KMS-11 (cell line): ENCODE results near the gene LUZP2.

Source experiments
- H2AFZ ChIP-seq: fragments of 200-600 bp; sonication (generic); 2 replicates; pipeline ENCODE4 v1.6.1; 2016; ENCODE audit warnings: antibody characterized with exemption, mixed run types, low read depth
- H3K27ac ChIP-seq: fragments of 200-600 bp; sonication (generic); 2 replicates; pipeline ENCODE4 v1.6.1; 2016; ENCODE audit warnings: mild to moderate bottlenecking, mixed run types
- H3K27me3 ChIP-seq: fragments of 200-600 bp; sonication (generic); 2 replicates; pipeline ENCODE4 v1.6.1; 2017; ENCODE audit warnings: mild to moderate bottlenecking, low read depth, mixed run types, moderate library complexity; ENCODE audit not compliant: insufficient read depth
- H3K36me3 ChIP-seq: fragments of 200-600 bp; sonication (generic); 2 replicates; pipeline ENCODE4 v1.6.1; 2017; ENCODE audit warnings: mild to moderate bottlenecking, mixed run types; ENCODE audit not compliant: insufficient read depth
- H3K4me1 ChIP-seq: fragments of 200-600 bp; sonication (generic); 2 replicates; pipeline ENCODE4 v1.6.1; 2016; ENCODE audit warnings: mild to moderate bottlenecking, low read depth, mixed run types; ENCODE audit not compliant: poor library complexity, severe bottlenecking
- H3K4me2 ChIP-seq: fragments of 200-600 bp; sonication (generic); 2 replicates; pipeline ENCODE4 v1.7.0; 2016; ENCODE audit warnings: mild to moderate bottlenecking, mixed run types
- H3K4me3 ChIP-seq: fragments of 200-600 bp; sonication (generic); IDR thresholded peaks from 2 replicates; pipeline ENCODE4 v1.6.1; 2017; ENCODE audit warnings: low read depth, low read length, mixed read lengths; ENCODE audit not compliant: insufficient read depth
- H3K79me2 ChIP-seq: fragments of 200-600 bp; sonication (generic); 2 replicates; pipeline ENCODE4 v1.6.1; 2016; ENCODE audit warnings: low read depth, mixed run types; ENCODE audit not compliant: insufficient read depth
- H3K9ac ChIP-seq: fragments of 200-600 bp; sonication (generic); 2 replicates; pipeline ENCODE4 v1.6.1; 2016; ENCODE audit warnings: mild to moderate bottlenecking, mixed run types
- H4K20me1 ChIP-seq: fragments of 200-600 bp; sonication (generic); 2 replicates; pipeline ENCODE4 v1.6.1; 2016; ENCODE audit warnings: mild to moderate bottlenecking, mixed run types; ENCODE audit not compliant: insufficient read depth
- CTCF ChIP-seq: fragments of 200-600 bp; sonication (generic); conservative IDR thresholded peaks from 2 replicates; pipeline ENCODE4 v1.6.1; 2017; ENCODE audit warnings: low read depth, mild to moderate bottlenecking, antibody characterized with exemption, low read length, moderate library complexity, mixed read lengths

The LUZP2 gene

GRCh38 chr11:24514219-24514594 is 17.4 kb downstream of the LUZP2 start:
- Histone ChIP-seq H3K27ac (no peak overlapping the region), H3K4me3 (no peak overlapping the region), H3K36me3 (no peaks in the 10 kb centered on the region), H4K20me1 (no peaks in the 10 kb centered on the region), H3K4me2 (no peak overlapping the region), H2AFZ (no peak overlapping the region), H3K9ac (no peak overlapping the region), H3K27me3 (no peaks in the 10 kb centered on the region), H3K79me2 (no peaks in the 10 kb centered on the region), H3K4me1 (no peaks in the 10 kb centered on the region)
- TF ChIP-seq CTCF = no peak

DNA sequence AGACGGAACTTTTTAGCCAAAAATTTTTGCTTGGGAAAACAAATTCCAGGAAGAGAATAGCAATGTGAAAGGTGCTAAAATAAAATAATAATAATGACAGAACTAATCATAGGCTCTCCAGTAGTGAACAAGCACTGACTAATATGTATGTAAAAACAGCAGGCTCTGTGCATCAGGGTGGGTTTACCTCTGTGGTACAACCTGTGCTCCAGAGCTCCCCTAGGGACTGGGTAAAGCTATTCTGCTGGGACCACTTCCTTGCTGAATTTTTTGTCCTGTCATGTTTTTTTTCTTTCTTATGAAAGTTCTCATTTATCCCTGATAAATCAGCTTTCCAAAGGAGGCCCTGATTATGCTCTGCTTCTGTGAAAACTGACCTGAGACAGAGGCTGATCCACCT is 18.8 kb downstream of the LUZP2 start:
- H3K27ac ChIP-seq = no peak overlapping the region

GRCh38 chr11:24516638-24517037 is 19.8 kb downstream of the LUZP2 start:
- Histone ChIP-seq H3K27me3 (no peaks in the 10 kb centered on the region), H3K4me2 (no peak overlapping the region), H3K27ac (no peak overlapping the region), H3K9ac (no peak overlapping the region), H3K36me3 (no peaks in the 10 kb centered on the region), H4K20me1 (no peaks in the 10 kb centered on the region), H3K4me3 (no peak overlapping the region), H3K4me1 (no peaks in the 10 kb centered on the region), H3K79me2 (no peaks in the 10 kb centered on the region), H2AFZ (no peak overlapping the region)
- TF ChIP-seq CTCF = no peak

More for the DNA sequence above, 18.8 kb downstream of the LUZP2 start:
- Histone ChIP-seq H3K79me2 (no peaks in the 10 kb centered on the region), H3K4me2 (no peak overlapping the region), H2AFZ (no peak overlapping the region), H3K36me3 (no peaks in the 10 kb centered on the region), H3K4me3 (no peak overlapping the region), H4K20me1 (no peaks in the 10 kb centered on the region), H3K9ac (no peak overlapping the region), H3K4me1 (no peaks in the 10 kb centered on the region), H3K27me3 (no peaks in the 10 kb centered on the region)
- no peak for TF ChIP-seq CTCF

DNA sequence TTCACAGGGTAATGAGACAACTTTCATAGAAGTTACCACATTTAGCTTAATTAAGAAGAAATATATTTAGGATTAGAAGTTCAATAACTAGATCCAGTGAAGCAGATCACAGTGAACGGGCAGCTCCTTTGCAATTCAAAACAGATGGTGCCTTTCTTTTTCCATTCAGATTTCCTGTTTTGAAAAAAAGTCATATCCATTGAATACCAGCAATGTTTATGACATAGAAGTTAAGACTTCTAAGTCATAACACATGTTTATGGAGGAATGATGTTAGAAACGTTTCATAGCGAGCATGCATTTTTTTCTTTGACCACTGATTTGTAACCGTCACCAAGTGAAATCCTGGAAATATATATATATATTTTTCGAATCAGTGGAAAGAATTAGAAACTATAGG is 24.7 kb downstream of the LUZP2 start:
- Histone ChIP-seq H4K20me1 (no peaks in the 10 kb centered on the region), H2AFZ (no peak overlapping the region), H3K27me3 (no peaks in the 10 kb centered on the region), H3K27ac (no peak overlapping the region), H3K4me3 (no peak overlapping the region), H3K4me1 (peaks cover 13% of the 10 kb centered on the region), H3K4me2 (no peak overlapping the region), H3K9ac (no peak overlapping the region), H3K79me2 (no peaks in the 10 kb centered on the region), H3K36me3 (no peaks in the 10 kb centered on the region)
- TF ChIP-seq CTCF = no peak
